GM21737 (cell line): ENCODE measurements around the gene NDUFA7.
A peak's percentile ranks its signal among the peaks of the same experiment; 100 is the strongest.
"Not testable (repeated sequence)": the region's sequence is repeated elsewhere in the genome, so short reads cannot be mapped to it uniquely, and the experiment has no call there.

ENCODE experiments used
- ATAC-seq: cut with Tn5 transposase; IDR thresholded peaks from one replicate; pipeline ENCODE4 v1.9.1; 2021; ENCODE audit warnings: mild to moderate bottlenecking, moderate library complexity; ENCODE audit not compliant: unreplicated experiment

The NDUFA7 gene

GRCh38 chr19:8321067-8321985 is at the start of gene NDUFA7, which contains the start of gene RPS28:
NDUFA7 (minus strand) TSS chr19:8321375; CDS start chr19:8321358, 17 bp downstream.
RPS28 (plus strand) TSS chr19:8321496; CDS start chr19:8321531, 35 bp downstream.
- peak; percentile 85 for ATAC-seq

- no peak for ATAC-seq
Observed at GRCh38 chr19:8370176-8371010, 49.2 kb upstream of the NDUFA7 start.

- ATAC-seq = no peak
Observed at GRCh38 chr19:8367327-8368001, 46.3 kb upstream of the NDUFA7 start.

GRCh38 chr19:8366961-8367326 is 45.8 kb upstream of the NDUFA7 start:
- ATAC-seq = no peak

GRCh38 chr19:8366121-8366581 is 45.0 kb upstream of the NDUFA7 start:
- ATAC-seq = no peak

- no peak for ATAC-seq
Observed at GRCh38 chr19:8363803-8364771, 42.9 kb upstream of the NDUFA7 start, which contains the start of gene ANGPTL4. ANGPTL4 (plus strand) TSS chr19:8364155; CDS start chr19:8364322, 167 bp downstream.

- ATAC-seq = no peak
Observed at GRCh38 chr19:8361921-8362793, 41.0 kb upstream of the NDUFA7 start.

- ATAC-seq = no peak
Observed at GRCh38 chr19:8360196-8360595, 39.0 kb upstream of the NDUFA7 start.

GRCh38 chr19:8358948-8359347 is 37.8 kb upstream of the NDUFA7 start:
- ATAC-seq = no peak

- ATAC-seq = no peak
Observed at GRCh38 chr19:8357007-8357521, 35.9 kb upstream of the NDUFA7 start.

GRCh38 chr19:8355631-8356402 is 34.6 kb upstream of the NDUFA7 start:
- no peak for ATAC-seq

- ATAC-seq = not testable (repeated sequence)
Observed at GRCh38 chr19:8352845-8353244, 31.7 kb upstream of the NDUFA7 start.

GRCh38 chr19:8352134-8352827 is 31.1 kb upstream of the NDUFA7 start:
- ATAC-seq = no peak

GRCh38 chr19:8349629-8350372 is 28.6 kb upstream of the NDUFA7 start:
- not testable (repeated sequence) for ATAC-seq

- ATAC-seq = no peak
Observed at GRCh38 chr19:8343483-8343844, 22.3 kb upstream of the NDUFA7 start.

- ATAC-seq = peak; percentile 98
Observed at GRCh38 chr19:8342684-8343482, 21.7 kb upstream of the NDUFA7 start, which contains the start of gene KANK3. KANK3 (minus strand) TSS chr19:8343262; CDS start chr19:8337828, 5,434 bp downstream.
